HEK293 (cell line): ENCODE data around the gene TBC1D16.
A peak's percentile ranks its signal among the peaks of the same experiment; 100 is the strongest.

ENCODE experiments used
- CTCF ChIA-PET: fragments of 350-600 bp; formaldehyde crosslinking; extraction: SDS; loops from one replicate; lab custom pipeline; 2021; ENCODE audit warnings: antibody characterized with exemption; lab: Yijun Ruan, JAX
- POLR2A ChIA-PET: fragments of 300-600 bp; formaldehyde crosslinking; extraction: SDS; loops from one replicate; lab custom pipeline; 2020; ENCODE audit warnings: antibody characterized with exemption, inconsistent platforms; lab: Yijun Ruan, JAX
- H3K27ac ChIP-seq: fragments of 200-500 bp; sonication (Bioruptor generic); 2 replicates; pipeline ENCODE4 v1.5.1; 2014; ENCODE audit warnings: low read depth, low read length, control low read depth, inconsistent platforms; ENCODE audit errors: extremely low read depth
- H3K36me3 ChIP-seq, 2 experiments: fragments of 200-500 bp in 1 of 2; sonication (Bioruptor generic) in 1 of 2; 1 replicate in 1 of 2; 2 replicates in 1 of 2; pipeline ENCODE4 v1.5.1; 2014 to 2017; ENCODE audit warnings: inconsistent platforms in 2 of 2, low read length in 2 of 2; ENCODE audit not compliant: control insufficient read depth in 2 of 2, insufficient read depth in 1 of 2
- H3K4me1 ChIP-seq: fragments of 200-500 bp; sonication (Bioruptor generic); 2 replicates; pipeline ENCODE4 v1.5.1; 2014; ENCODE audit warnings: mild to moderate bottlenecking, low read length, inconsistent platforms; ENCODE audit not compliant: control insufficient read depth, insufficient read depth
- H3K4me3 ChIP-seq: 2 replicates; pipeline ENCODE4 v1.5.1; 2011; ENCODE audit warnings: low read depth, mild to moderate bottlenecking, control low read depth, low read length, moderate library complexity
- H3K9me3 ChIP-seq: fragments of 200-500 bp; sonication (Bioruptor generic); 2 replicates; pipeline ENCODE4 v1.5.1; 2014; ENCODE audit warnings: low read depth, low read length, inconsistent platforms; ENCODE audit not compliant: control insufficient read depth, insufficient read depth
- HOXD13 ChIP-seq: sonication (generic); formaldehyde crosslinking; IDR thresholded peaks from 2 replicates; pipeline ENCODE4 v1.8.0; 2022; ENCODE audit warnings: missing genetic modification reagents, borderline replicate concordance
- KLF16 ChIP-seq: fragments of 450-650 bp; formaldehyde crosslinking; IDR thresholded peaks from 2 replicates; pipeline ENCODE4 v1.5.1; 2017; ENCODE audit warnings: missing biosample characterization, missing genetic modification characterization
- KLF8 ChIP-seq: fragments of 450-650 bp; formaldehyde crosslinking; IDR thresholded peaks from 2 replicates; pipeline ENCODE4 v1.5.1; 2016; ENCODE audit warnings: missing biosample characterization, missing genetic modification characterization
- TCF7L2 ChIP-seq: IDR thresholded peaks from 2 replicates; pipeline ENCODE4 v1.6.1; 2011; ENCODE audit warnings: low read depth, mild to moderate bottlenecking, inconsistent platforms, low read length, moderate library complexity, borderline replicate concordance
- ZNF114 ChIP-seq: fragments of 450-650 bp; formaldehyde crosslinking; IDR thresholded peaks from 2 replicates; pipeline ENCODE4 v1.5.0; 2017; ENCODE audit warnings: missing biosample characterization, missing genetic modification characterization
- ZNF133 ChIP-seq: fragments of 450-650 bp; formaldehyde crosslinking; IDR thresholded peaks from 2 replicates; pipeline ENCODE4 v1.5.1; 2016; ENCODE audit warnings: missing biosample characterization, missing genetic modification characterization
- ZNF335 ChIP-seq: fragments of 450-650 bp; formaldehyde crosslinking; conservative IDR thresholded peaks from 2 replicates; pipeline ENCODE4 v1.5.1; 2016; ENCODE audit warnings: missing biosample characterization, missing genetic modification characterization
- ZNF433 ChIP-seq: fragments of 450-650 bp; formaldehyde crosslinking; IDR thresholded peaks from 2 replicates; pipeline ENCODE4 v1.5.1; 2016; ENCODE audit warnings: missing biosample characterization, missing genetic modification characterization, low read depth
- ZNF501 ChIP-seq: fragments of 450-650 bp; formaldehyde crosslinking; IDR thresholded peaks from 2 replicates; pipeline ENCODE4 v1.5.1; 2016; ENCODE audit warnings: missing biosample characterization, missing genetic modification characterization
- ZNF529 ChIP-seq: fragments of 450-650 bp; formaldehyde crosslinking; IDR thresholded peaks from 2 replicates; pipeline ENCODE4 v1.5.1; 2017; ENCODE audit warnings: missing genetic modification characterization, missing biosample characterization; ENCODE audit not compliant: insufficient replicate concordance
- ZNF548 ChIP-seq: fragments of 450-650 bp; formaldehyde crosslinking; IDR thresholded peaks from 2 replicates; pipeline ENCODE4 v1.5.1; 2016; ENCODE audit warnings: missing biosample characterization, missing genetic modification characterization
- ZNF792 ChIP-seq: fragments of 450-650 bp; formaldehyde crosslinking; IDR thresholded peaks from 2 replicates; pipeline ENCODE4 v1.5.1; 2016; ENCODE audit warnings: missing biosample characterization, missing genetic modification characterization
- ZSCAN30 ChIP-seq: fragments of 450-650 bp; IDR thresholded peaks from 2 replicates; pipeline ENCODE4 v1.5.1; 2018; ENCODE audit warnings: missing biosample characterization, mild to moderate bottlenecking, missing genetic modification characterization, moderate library complexity
- TF ChIP-seq, protein P1 (sequence below): fragments of 450-650 bp; formaldehyde crosslinking; IDR thresholded peaks from 2 replicates; pipeline ENCODE4 v1.5.1; 2016; ENCODE audit warnings: missing biosample characterization, missing genetic modification characterization
- TF ChIP-seq, protein P2 (sequence below): fragments of 450-650 bp; formaldehyde crosslinking; optimal IDR thresholded peaks from 2 replicates; pipeline ENCODE3; 2016; ENCODE audit warnings: missing biosample characterization, mild to moderate bottlenecking, missing genetic modification characterization
- TF ChIP-seq, protein P3 (sequence below): fragments of 450-650 bp; formaldehyde crosslinking; IDR thresholded peaks from 2 replicates; pipeline ENCODE4 v1.5.1; 2016; ENCODE audit warnings: missing biosample characterization, missing genetic modification characterization
- TF ChIP-seq, protein P4 (sequence below): fragments of 450-650 bp; formaldehyde crosslinking; IDR thresholded peaks from 2 replicates; pipeline ENCODE4 v1.5.1; 2016; ENCODE audit warnings: missing biosample characterization, missing genetic modification characterization
- TF ChIP-seq, protein P5 (sequence below): fragments of 450-650 bp; formaldehyde crosslinking; IDR thresholded peaks from 2 replicates; pipeline ENCODE4 v1.5.1; 2017; ENCODE audit warnings: missing biosample characterization, missing genetic modification characterization

TBC1D16 gene

DNA sequence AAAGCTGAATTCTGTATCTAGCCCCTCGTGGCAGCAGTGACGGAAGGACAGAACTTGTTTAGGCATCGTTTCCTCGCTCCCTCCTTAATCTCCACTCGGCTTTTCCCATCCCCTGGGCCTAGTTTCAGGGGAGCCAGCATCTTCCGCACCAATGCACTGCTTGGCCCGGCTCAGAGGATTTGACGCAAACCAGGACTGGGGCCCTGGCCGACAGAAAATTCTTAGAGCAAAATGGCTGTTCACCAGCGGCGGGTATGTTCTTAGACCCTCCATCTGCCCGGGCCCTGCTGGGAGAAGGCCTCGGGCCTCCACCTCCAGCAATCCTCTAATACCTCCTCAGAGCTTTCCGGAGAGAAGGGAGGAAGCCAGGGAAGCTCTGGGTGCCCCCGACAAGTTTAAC lies 54.6 kb downstream of the TBC1D16 start:
- Histone ChIP-seq H3K36me3 (peaks cover 0 to 2% of the 10 kb centered on the region in 2 experiments; a peak in 1 of 3 replicates), H3K4me1 (no peaks in the 10 kb centered on the region), H3K4me3 (no peak overlapping the region), H3K27ac (no peak overlapping the region), H3K9me3 (no peaks in the 10 kb centered on the region)
- TF ChIP-seq ZNF133 (tag by site-specific recombination) (no peak), TCF7L2 (no peak), ZSCAN30 (tag by site-specific recombination) (no peak), HOXD13 (CRISPR knock-in tag) (no peak), ZNF114 (tag by site-specific recombination) (no peak), ZNF529 (tag by site-specific recombination) (no peak), ZNF792 (no peak), ZNF501 (tag by site-specific recombination) (no peak), KLF8 (tag by site-specific recombination) (no peak), ZNF548 (tag by site-specific recombination) (no peak)
- TF ChIP-seq, protein P1, sequence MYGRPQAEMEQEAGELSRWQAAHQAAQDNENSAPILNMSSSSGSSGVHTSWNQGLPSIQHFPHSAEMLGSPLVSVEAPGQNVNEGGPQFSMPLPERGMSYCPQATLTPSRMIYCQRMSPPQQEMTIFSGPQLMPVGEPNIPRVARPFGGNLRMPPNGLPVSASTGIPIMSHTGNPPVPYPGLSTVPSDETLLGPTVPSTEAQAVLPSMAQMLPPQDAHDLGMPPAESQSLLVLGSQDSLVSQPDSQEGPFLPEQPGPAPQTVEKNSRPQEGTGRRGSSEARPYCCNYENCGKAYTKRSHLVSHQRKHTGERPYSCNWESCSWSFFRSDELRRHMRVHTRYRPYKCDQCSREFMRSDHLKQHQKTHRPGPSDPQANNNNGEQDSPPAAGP (tag by site-specific recombination): no peak
- TF ChIP-seq, protein P2, sequence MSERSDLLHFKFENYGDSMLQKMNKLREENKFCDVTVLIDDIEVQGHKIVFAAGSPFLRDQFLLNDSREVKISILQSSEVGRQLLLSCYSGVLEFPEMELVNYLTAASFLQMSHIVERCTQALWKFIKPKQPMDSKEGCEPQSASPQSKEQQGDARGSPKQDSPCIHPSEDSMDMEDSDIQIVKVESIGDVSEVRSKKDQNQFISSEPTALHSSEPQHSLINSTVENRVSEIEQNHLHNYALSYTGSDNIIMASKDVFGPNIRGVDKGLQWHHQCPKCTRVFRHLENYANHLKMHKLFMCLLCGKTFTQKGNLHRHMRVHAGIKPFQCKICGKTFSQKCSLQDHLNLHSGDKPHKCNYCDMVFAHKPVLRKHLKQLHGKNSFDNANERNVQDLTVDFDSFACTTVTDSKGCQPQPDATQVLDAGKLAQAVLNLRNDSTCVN (tag by site-specific recombination): no peak
- TF ChIP-seq, protein P3, sequence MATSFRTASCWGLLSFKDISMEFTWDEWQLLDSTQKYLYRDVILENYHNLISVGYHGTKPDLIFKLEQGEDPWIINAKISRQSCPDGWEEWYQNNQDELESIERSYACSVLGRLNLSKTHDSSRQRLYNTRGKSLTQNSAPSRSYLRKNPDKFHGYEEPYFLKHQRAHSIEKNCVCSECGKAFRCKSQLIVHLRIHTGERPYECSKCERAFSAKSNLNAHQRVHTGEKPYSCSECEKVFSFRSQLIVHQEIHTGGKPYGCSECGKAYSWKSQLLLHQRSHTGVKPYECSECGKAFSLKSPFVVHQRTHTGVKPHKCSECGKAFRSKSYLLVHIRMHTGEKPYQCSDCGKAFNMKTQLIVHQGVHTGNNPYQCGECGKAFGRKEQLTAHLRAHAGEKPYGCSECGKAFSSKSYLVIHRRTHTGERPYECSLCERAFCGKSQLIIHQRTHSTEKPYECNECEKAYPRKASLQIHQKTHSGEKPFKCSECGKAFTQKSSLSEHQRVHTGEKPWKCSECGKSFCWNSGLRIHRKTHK (tag by site-specific recombination): no peak
- TF ChIP-seq, protein P4, sequence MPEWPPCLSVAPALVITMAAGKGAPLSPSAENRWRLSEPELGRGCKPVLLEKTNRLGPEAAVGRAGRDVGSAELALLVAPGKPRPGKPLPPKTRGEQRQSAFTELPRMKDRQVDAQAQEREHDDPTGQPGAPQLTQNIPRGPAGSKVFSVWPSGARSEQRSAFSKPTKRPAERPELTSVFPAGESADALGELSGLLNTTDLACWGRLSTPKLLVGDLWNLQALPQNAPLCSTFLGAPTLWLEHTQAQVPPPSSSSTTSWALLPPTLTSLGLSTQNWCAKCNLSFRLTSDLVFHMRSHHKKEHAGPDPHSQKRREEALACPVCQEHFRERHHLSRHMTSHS (tag by site-specific recombination): no peak
- ChIA-PET CTCF (interaction anchor here (0.8 to 0.9 kb wide), 2 partner anchors 9 to 10 kb away, joined by 3 to 4 read pairs; no protein-coding TSS in a partner anchor), POLR2A (interaction anchor here (0.6 kb wide), 1 partner anchor 33 kb away, joined by 4 read pairs; no protein-coding TSS in a partner anchor)

DNA sequence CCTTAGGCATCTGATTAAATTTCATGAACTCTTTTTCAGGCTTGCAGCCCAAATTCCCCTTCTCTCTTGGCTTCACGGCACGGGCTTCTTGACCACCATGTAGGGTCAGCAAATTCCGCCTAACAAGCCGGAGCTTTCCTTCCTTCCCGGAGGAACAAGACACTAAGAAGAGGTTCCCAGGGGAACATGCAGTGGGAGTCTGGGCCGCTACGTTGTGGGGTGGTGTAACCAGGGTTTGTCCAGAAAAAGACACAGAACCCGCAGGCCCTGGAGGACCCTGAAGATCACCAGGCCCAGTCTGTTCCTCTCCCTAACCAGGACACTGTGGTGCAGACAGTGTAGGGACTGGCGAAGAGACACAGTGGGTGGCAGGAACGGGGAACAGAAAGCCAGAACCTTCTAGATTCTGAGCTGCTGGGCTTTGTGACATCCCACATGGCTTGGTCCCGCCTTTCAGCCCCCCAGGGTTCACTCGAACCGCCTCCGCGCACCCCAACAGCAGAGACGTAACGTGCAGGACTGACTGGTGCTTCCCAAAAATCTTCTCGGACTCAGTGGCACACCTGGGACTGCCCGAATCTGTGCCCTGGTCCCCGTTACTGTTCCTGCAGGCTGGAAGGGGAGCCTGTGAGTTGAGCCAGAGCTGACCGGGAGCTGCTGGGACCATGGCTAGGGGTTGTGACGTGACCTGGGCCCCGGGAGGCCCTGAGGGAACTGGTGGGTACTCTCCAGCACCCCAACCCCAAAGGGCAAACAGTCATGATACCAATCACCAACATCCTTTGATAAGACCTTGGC lies 55.2 kb downstream of the TBC1D16 start:
- CTCF ChIA-PET: interaction anchor here (0.8 to 1.4 kb wide), 3 partner anchors 9 to 10 kb away, joined by 3 to 4 read pairs (median 3); no protein-coding TSS in a partner anchor
- Histone ChIP-seq H3K4me3 (no peak overlapping the region), H3K27ac (0 out of 2 replicates have a peak overlapping the region, but pooled peaks have one; percentile 12), H3K4me1 (no peaks in the 10 kb centered on the region), H3K36me3 (peaks cover 0 to 2% of the 10 kb centered on the region in 2 experiments; a peak in 1 of 3 replicates), H3K9me3 (no peaks in the 10 kb centered on the region)
- POLR2A ChIA-PET: no interaction called here
- TF ChIP-seq KLF16 (no peak), ZNF335 (tag by site-specific recombination) (no peak)

DNA sequence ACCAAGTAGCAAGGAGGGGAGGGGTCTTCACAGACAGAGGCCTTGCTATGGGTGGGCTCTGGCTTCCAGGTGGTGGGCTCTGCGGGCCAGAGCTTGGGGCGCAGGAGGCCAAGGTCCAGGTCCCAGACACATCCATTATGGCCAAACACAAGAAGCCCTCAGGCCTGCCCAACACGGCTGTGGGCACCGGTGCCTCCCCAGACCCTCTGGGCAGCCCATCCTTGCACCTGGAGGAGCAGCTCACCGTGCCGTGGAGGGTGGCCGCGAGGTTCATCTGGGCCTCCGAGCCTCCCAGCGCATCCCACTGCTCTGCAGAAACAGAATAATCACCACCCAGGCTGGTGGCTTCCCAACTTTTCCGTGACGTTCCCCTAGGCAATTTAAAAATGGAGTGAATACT lies 55.9 kb downstream of the TBC1D16 start:
- no peak for TF ChIP-seq ZNF433 (tag by site-specific recombination)
- TF ChIP-seq, protein P5, sequence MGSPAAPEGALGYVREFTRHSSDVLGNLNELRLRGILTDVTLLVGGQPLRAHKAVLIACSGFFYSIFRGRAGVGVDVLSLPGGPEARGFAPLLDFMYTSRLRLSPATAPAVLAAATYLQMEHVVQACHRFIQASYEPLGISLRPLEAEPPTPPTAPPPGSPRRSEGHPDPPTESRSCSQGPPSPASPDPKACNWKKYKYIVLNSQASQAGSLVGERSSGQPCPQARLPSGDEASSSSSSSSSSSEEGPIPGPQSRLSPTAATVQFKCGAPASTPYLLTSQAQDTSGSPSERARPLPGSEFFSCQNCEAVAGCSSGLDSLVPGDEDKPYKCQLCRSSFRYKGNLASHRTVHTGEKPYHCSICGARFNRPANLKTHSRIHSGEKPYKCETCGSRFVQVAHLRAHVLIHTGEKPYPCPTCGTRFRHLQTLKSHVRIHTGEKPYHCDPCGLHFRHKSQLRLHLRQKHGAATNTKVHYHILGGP (tag by site-specific recombination): no peak
- H3K4me3 ChIP-seq: no peak overlapping the region
- peaks cover 0 to 2% of the 10 kb centered on the region in 2 experiments; a peak in 1 of 3 replicates for H3K36me3 ChIP-seq
- ChIA-PET CTCF (interaction anchor here (1.4 kb wide), 1 partner anchor 10 kb away, joined by 3 read pairs; no protein-coding TSS in a partner anchor), POLR2A (no interaction called here)
- H3K27ac ChIP-seq: no peak overlapping the region
- H3K9me3 ChIP-seq: no peaks in the 10 kb centered on the region
- no peaks in the 10 kb centered on the region for H3K4me1 ChIP-seq
